GM18868 (cell line): ENCODE data around the gene NECTIN1.

Experiments used
- ATAC-seq: cut with Tn5 transposase; IDR thresholded peaks from one replicate; pipeline ENCODE4 v1.9.1; 2021; ENCODE audit warnings: mild to moderate bottlenecking, moderate library complexity; ENCODE audit not compliant: unreplicated experiment

Gene NECTIN1

GRCh38 chr11:119737366-119738058, 8.5 kb upstream of the NECTIN1 start:
- no peak for ATAC-seq

DNA sequence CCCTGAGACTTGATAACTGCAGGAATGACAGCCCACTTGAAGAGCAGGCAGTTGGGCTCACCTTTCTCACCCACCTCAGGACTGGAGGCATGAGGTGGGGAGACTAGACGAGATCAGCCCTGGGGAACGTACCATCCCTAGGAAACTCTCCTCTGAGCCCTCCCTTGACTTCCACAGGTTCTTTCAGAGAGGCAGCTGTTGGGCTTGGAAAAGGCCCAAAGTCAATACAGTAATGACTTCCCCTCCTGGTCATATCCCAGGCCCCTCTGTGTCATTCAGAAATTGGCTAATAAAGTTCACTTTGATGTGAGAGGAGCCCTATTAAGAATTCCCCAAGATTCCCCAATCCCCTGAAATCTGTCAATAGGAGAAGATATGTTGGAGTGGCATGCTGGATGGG, 5.8 kb upstream of the NECTIN1 start:
- no peak for ATAC-seq

DNA sequence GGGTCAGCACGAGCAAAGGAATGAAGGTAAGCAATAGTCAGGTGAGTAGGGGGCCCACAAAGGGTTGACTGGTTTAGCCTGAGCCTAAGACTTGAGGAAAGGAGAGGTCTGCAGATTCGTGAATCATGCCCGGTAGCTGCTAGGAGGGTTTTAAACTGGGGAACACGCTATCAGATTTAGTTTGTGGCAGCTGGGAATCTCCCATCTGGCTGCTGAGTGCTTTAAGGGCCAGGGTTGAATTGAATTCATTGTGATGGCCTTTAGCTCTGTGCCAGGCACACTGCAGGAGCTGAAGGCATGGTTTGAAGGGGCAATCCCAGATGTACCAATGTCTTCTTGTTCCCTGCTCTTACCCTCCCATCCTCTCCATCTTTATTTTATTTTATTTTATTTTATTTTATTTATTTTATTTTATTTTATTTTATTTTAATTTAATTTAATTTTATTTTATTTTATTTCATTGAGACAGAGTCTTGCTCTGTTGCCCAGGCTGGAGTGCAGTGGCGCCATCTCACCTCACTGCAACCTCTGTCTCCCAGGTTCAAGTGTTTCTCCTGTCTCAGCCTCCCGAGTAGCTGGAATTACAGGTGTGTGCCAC, 1.9 kb upstream of the NECTIN1 start:
- no peak for ATAC-seq

GRCh38 chr11:119729951-119730613, 1.1 kb upstream of the NECTIN1 start:
- ATAC-seq = no peak

- peak; percentile 16 for ATAC-seq
Observed at GRCh38 chr11:119729581-119729927, 554 bp upstream of the NECTIN1 start.

DNA sequence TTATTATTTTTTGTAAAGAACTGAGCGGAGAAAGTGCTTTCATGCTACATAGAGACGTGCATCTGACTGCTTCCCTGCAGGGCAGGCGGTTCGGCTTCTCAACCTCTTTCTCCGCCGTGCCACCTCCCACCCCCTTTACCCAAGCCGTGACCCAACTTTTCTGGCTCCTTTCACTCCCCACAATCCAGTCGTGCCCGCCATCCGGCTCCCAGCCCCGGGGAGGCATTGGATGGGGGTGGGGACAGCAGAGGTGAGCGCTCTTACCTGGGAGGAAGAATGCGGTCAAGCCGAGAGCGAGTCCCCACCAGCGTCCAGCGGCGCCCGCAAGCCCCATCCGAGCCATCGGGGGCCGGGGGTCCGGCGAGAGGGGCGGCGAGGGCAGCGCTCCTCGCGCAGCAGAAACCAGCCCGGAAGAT, 781 bp downstream of the NECTIN1 start:
- no peak for ATAC-seq

- ATAC-seq = no peak
Observed at GRCh38 chr11:119727523-119728151, 1.4 kb downstream of the NECTIN1 start.

- no peak for ATAC-seq
Observed at GRCh38 chr11:119726585-119727522, 2.1 kb downstream of the NECTIN1 start.

DNA sequence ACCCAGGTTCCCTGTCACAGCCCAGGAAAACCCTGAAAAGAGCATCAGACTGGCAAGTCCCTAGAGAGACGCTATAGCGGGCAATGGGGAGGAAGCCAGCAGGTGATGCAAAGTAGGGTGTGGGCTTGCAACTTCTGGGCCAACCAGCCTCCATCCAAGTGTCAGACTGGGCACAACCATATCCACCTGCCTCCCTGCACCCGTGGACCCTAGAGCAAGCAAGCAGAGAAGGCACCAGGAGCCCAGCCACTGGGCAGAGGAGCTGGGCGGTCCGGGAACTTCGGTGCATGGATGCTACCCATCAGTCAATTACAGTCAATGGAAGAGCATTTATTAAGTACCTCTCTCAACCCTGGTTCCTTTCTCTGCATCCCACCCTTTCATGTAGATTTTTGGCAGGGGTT, 2.8 kb downstream of the NECTIN1 start:
- no peak for ATAC-seq

- no peak for ATAC-seq
Observed at GRCh38 chr11:119724956-119725355, 4.0 kb downstream of the NECTIN1 start.

- no peak for ATAC-seq
Observed at GRCh38 chr11:119723952-119724325, 5.1 kb downstream of the NECTIN1 start.

DNA sequence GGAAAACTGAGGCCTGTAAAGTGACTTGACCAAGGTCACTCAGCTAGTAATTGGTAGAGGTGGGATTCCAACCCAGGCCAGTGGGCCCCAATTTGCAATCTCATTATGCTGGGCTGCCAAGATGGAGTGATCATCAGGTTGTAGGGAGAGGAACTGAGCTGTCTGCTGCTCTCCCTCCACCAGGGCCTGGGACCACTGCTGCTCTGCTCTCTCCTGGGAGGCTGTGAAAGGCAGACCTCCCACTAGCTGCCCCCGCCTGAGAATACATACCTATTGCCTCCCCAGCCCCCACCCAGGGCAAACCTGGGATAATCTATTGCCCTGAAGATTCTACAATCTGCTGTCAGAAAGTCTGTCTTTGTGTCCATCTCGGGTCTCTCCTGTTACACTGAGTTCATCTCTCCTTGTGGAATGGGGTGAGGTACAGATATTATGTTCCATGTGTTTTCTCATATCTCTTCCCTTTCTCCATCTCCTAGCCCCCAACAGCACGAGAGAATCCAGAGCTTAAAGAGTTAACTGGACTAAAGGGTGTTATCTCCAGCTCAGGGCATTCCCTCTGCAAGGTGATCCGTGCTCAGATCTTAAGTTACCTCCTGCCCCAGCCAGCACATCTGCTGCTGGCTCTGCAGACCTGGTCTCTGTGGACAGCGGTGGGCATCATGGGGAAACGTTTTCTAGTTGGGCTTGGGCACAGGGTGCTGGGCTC, 5.6 kb downstream of the NECTIN1 start:
- ATAC-seq = no peak

DNA sequence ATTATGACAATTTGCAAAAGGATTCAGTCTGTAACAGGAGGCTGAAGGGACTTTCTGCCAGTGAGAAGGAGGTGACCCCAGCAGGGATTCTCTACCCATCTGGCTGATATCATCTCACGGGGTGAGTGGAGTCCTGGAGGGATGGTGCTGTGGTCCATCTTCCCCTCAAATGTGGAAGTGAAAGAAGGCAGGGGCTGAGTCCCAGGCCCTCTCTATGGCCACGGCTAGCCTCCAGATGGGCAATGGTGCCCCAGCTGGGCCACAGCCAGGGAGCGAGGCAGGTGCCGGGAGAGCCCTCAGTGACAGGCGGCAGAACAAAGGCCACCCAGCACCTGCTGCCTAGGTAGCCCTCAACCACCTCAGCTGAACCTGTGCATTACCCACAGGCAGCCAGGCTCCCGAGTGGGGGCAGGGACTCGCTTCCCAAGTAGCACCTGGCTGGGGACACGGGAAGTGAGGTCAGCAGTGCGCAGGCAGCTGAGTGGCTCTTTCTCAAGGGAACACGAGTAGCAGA, 6.7 kb downstream of the NECTIN1 start:
- no peak for ATAC-seq

DNA sequence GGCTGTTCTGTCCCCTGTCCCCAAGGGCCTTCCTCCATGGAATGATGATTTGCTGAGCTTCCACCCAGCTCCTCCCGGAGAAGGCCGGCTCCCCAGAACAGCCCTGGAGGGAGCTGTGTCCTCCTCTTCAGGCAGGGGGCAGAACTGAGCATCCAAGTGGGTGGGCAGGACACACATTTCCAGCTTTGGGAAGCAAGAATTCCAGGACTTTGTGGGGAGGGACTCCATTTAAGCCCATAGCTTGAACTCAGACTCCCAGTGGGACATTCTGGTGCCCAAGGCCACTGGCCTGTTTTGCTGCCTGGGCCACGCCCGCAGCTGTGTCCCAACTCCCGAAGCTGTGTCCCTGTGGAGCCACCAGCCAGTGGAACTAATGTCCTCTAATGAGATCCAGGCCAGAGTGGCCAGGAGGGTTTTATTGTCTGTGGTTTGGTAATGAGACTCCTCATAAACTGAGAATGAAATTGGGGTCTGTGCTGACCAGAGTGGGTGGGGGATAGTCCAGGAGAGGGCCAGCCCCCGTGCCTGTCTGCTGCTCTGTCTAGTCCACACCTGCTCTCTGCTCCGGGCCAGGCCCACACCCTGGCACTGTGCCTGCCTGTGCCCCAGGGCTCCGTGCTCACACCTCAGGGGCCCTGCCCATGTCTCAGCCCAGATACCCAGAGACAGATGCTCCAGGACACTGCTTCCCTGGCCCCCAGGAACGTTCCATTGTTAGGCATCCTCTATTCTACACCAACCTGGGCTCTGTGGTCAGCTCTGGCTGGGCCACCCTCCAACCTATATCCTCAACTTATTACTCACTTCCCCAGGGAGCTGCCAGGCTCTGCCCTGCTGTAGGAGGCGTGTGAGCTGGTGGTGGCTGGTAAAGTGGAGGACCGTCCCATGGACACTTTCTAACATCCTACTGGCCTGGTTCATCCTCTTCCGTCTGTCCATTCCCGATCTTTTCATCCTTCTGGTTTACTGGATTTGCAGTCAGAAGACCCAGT, 7.6 kb downstream of the NECTIN1 start:
- ATAC-seq = no peak

- ATAC-seq = no peak
Observed at GRCh38 chr11:119720311-119720913, 8.6 kb downstream of the NECTIN1 start.

DNA sequence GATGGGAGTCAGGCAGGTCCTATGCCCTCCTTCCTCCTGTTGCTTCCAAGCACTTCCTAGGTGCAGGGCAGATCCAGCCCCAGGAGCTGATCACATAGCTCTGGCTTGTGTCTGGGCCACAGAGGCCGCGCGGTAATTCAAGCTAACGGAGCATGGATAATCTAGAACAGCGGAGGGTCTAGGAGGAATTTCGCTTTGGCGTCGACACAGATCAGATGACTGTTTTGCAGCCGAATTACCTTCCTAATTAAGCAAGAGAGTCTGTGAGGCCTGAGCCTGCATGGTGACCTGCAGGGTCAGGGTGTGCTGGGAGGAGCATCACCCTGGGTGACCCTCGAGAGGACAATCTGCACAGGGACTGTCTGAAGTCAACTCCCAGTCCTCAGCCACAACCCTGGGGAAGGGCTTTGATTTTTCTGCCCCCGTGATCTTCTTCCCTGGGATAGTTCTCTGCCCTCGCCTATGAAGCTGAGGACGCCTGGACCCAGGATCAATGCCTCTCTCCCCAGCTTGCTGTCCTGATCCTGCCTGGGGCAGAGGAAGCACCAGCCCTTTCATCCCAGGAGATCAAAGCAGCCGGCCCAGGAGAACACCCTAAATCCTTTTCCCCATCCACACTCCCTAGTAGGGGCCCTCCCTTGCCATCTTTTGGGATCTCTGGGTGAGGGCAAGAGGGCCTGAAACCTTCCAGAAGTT, 11.0 kb downstream of the NECTIN1 start:
- ATAC-seq = no peak

- ATAC-seq = no peak
Observed at GRCh38 chr11:119716582-119717498, 12.2 kb downstream of the NECTIN1 start.
